HepG2 (cell line): ENCODE measurements around the gene DGCR2. TPM values are rescaled to one million over a fixed set of nuclear protein-coding genes. Genes with fewer than 3 reads are reported as not detected.

Experiments used
- ATAC-seq: fragments of 200-7000 bp; cut with Tn5 transposase; 3 replicates; pipeline ENCODE4 v1.9.1; 2020; ENCODE audit warnings: mild to moderate bottlenecking, moderate library complexity
- BruUV-seq: library from RNA; stranded (reverse); fragments of 400-500 nt; replicated peaks from 2 replicates; lab custom pipeline; 2021; lab: Mats Ljungman, UMichigan
- CTCF ChIA-PET: fragments of 300-600 bp; formaldehyde crosslinking; extraction: SDS; loops from one replicate; lab custom pipeline; 2021; ENCODE audit warnings: low total read pairs, inconsistent platforms, low intra/inter-chr PET ratio; lab: Yijun Ruan, JAX
- POLR2A ChIA-PET: fragments of 350-600 bp; sonication (Branson Sonifier 250); formaldehyde crosslinking; loops from one replicate; lab custom pipeline; 2020; ENCODE audit warnings: antibody characterized with exemption, inconsistent platforms; lab: Yijun Ruan, JAX
- DNase-seq: peaks from one replicate; pipeline ENCODE4 v3.0.0-alpha.2; 2015; ENCODE audit warnings: low spot score
- FAIRE-seq: peaks from 3 replicates; lab custom pipeline; 2011; peaks lifted over from hg19 to GRCh38; lab: Jason Lieb, UNC
- H2AFZ ChIP-seq: one replicate; pipeline ENCODE4 v1.6.1; 2011; ENCODE audit warnings: low read length, inconsistent platforms
- H3K27ac ChIP-seq: fragments of 300-600 bp; 3 replicates; pipeline ENCODE4 v1.8.0; 2011; ENCODE audit warnings: mixed run types, mild to moderate bottlenecking, mixed read lengths, low read length, inconsistent platforms; ENCODE audit not compliant: insufficient read depth; ENCODE audit errors: extremely low read length
- H3K27me3 ChIP-seq, 2 experiments: fragments of 200-600 bp in 1 of 2; 2 replicates in 1 of 2; 3 replicates in 1 of 2; pipeline versions ENCODE4 v1.6.0 to v1.8.0; 2011; ENCODE audit warnings: low read length in 2 of 2, mild to moderate bottlenecking in 2 of 2, moderate library complexity in 2 of 2, inconsistent platforms in 1 of 2; ENCODE audit not compliant: insufficient read depth in 2 of 2, control insufficient read depth in 1 of 2
- H3K36me3 ChIP-seq, 2 experiments: fragments of 200-600 bp in 1 of 2; replicated peaks in 1 of 2; 2 replicates in 1 of 2; 3 replicates in 1 of 2; pipeline versions ENCODE4 v1.5.1 to v1.8.0; 2011; ENCODE audit warnings: low read length in 2 of 2, inconsistent platforms in 1 of 2; ENCODE audit not compliant: insufficient read depth in 2 of 2, control insufficient read depth in 1 of 2
- H3K4me1 ChIP-seq: 2 replicates; pipeline ENCODE4 v1.5.1; 2012; ENCODE audit warnings: low read length, inconsistent platforms; ENCODE audit not compliant: insufficient read depth
- H3K4me2 ChIP-seq: 2 replicates; pipeline ENCODE4 v1.6.0; 2011; ENCODE audit warnings: low read depth, low read length, inconsistent platforms
- H3K4me3 ChIP-seq, 3 experiments: fragments of 200-600 bp in 1 of 3; sonication (generic), shearing (Covaris generic) in 1 of 3; replicated peaks in 1 of 3; 2 replicates each; pipeline ENCODE4 v1.5.1; 2011 to 2016; ENCODE audit warnings: low read length in 3 of 3, inconsistent platforms in 2 of 3, low read depth in 2 of 3, mild to moderate bottlenecking in 2 of 3, control low read depth in 1 of 3, mixed read lengths in 1 of 3; ENCODE audit not compliant: insufficient read depth in 1 of 3
- H3K79me2 ChIP-seq: one replicate; pipeline ENCODE4 v1.6.1; 2011; ENCODE audit warnings: low read length, inconsistent platforms; ENCODE audit not compliant: insufficient read depth
- H3K9ac ChIP-seq: 2 replicates; pipeline ENCODE4 v1.6.0; 2011; ENCODE audit warnings: mild to moderate bottlenecking, low read depth, low read length, inconsistent platforms; ENCODE audit not compliant: insufficient read depth
- H3K9me3 ChIP-seq: 2 replicates; pipeline ENCODE4 v1.5.1; 2012; ENCODE audit warnings: mild to moderate bottlenecking, low read length
- H4K20me1 ChIP-seq: 2 replicates; pipeline ENCODE4 v1.6.0; 2011; ENCODE audit warnings: inconsistent platforms, mild to moderate bottlenecking, low read length, moderate library complexity; ENCODE audit not compliant: insufficient read depth
- BHLHE40 ChIP-seq: IDR thresholded peaks from 2 replicates; pipeline ENCODE4 v1.6.1; 2011; ENCODE audit warnings: low read length, improper control_type of control experiment
- GZF1 ChIP-seq: sonication (generic); formaldehyde crosslinking; IDR thresholded peaks from 2 replicates; pipeline ENCODE4 v1.5.1; 2020; ENCODE audit warnings: mild to moderate bottlenecking, missing genetic modification reagents
- KDM1A ChIP-seq: IDR thresholded peaks from 2 replicates; pipeline ENCODE4 v1.6.1; 2016; ENCODE audit warnings: missing compliant biosample characterization
- RAD21 ChIP-seq: fragments of 450-650 bp; formaldehyde crosslinking; IDR thresholded peaks from 2 replicates; pipeline ENCODE4 v1.5.0; 2020; ENCODE audit warnings: mild to moderate bottlenecking
- SUZ12 ChIP-seq: fragments of 150-350 bp; IDR thresholded peaks from 2 replicates; pipeline ENCODE4 v1.6.1; 2014; ENCODE audit warnings: low read depth, low read length
- ZNF230 ChIP-seq: sonication (generic); formaldehyde crosslinking; IDR thresholded peaks from 2 replicates; pipeline ENCODE4 v1.4.0; 2020; ENCODE audit warnings: mild to moderate bottlenecking, missing genetic modification reagents
- ZNF335 ChIP-seq: sonication (generic); formaldehyde crosslinking; IDR thresholded peaks from 2 replicates; pipeline ENCODE4 v1.4.0; 2020; ENCODE audit warnings: missing genetic modification reagents
- ZNF350 ChIP-seq: sonication (generic); formaldehyde crosslinking; IDR thresholded peaks from 2 replicates; pipeline ENCODE4 v1.4.0; 2020; ENCODE audit warnings: mild to moderate bottlenecking, low read depth, missing genetic modification reagents, borderline replicate concordance
- ZNF652 ChIP-seq: IDR thresholded peaks from 2 replicates; pipeline ENCODE4 v1.6.1; 2016; ENCODE audit warnings: low read depth, borderline replicate concordance
- WGBS: methylation state at CpG from one replicate; pipeline ENCODE4 v1.1.6; 2017; ENCODE audit warnings: low lambda C conversion rate; 5-methylcytosine and 5-hydroxymethylcytosine counted together
- in situ Hi-C: cut with HindIII; loops from 2 replicates; pipeline ENCODE4 v1.10.0; 2017; ENCODE audit warnings: low pct_unique_long_range_greater_than_20kb; ENCODE audit not compliant: extremely low pct_ligation_motif_present
- intact Hi-C: fragments of 100-400 bp; cut with micrococcal nuclease; formaldehyde crosslinking; loops from one replicate; pipeline ENCODE4 v1.10.0; 2022; ENCODE audit not compliant: unreplicated experiment
- polyA plus RNA-seq, 8 experiments: library from polyadenylated mRNA; depleted of rRNA in 3 of 8; stranded (reverse) in 7 of 8; unstranded in 1 of 8; fragments of >200 nt; fragmentation: Illumina TruSeq in 4 of 8; extraction: Trizol in 4 of 8; gene quantifications; 2 replicates each; pipeline versions ENCODE4 v1.2.1 to v1.2.3, GENCODE V29; 2011 to 2016; ENCODE audit warnings: low read depth in 4 of 8, missing spikeins in 1 of 8, mixed read lengths in 1 of 8; ENCODE audit not compliant: insufficient read depth in 1 of 8
- total RNA-seq, 5 experiments: library from RNA; depleted of rRNA; stranded (reverse); fragments of >200 nt; fragmentation: Illumina TruSeq; extraction: Trizol; gene quantifications; 2 replicates each; pipeline ENCODE4 v1.2.3, GENCODE V29; 2016; ENCODE audit warnings: low read depth in 1 of 5
- TF ChIP-seq, protein P1 (sequence below): sonication (generic); formaldehyde crosslinking; IDR thresholded peaks from 2 replicates; pipeline ENCODE4 v1.5.0; 2020; ENCODE audit warnings: mild to moderate bottlenecking, missing genetic modification reagents, borderline replicate concordance
- TF ChIP-seq, protein P2 (sequence below): sonication (generic); formaldehyde crosslinking; IDR thresholded peaks from 2 replicates; pipeline ENCODE4 v1.8.1; 2022; ENCODE audit warnings: mild to moderate bottlenecking, missing genetic modification reagents
- TF ChIP-seq, protein P3 (sequence below): sonication (generic); formaldehyde crosslinking; IDR thresholded peaks from 2 replicates; pipeline ENCODE4 v1.5.1; 2020; ENCODE audit warnings: mild to moderate bottlenecking, missing genetic modification reagents, moderate library complexity
- TF ChIP-seq, protein P4 (sequence below): sonication (generic); formaldehyde crosslinking; IDR thresholded peaks from 2 replicates; pipeline ENCODE4 v1.5.0; 2020; ENCODE audit warnings: missing genetic modification reagents, mild to moderate bottlenecking, borderline replicate concordance
- TF ChIP-seq, protein P5 (sequence below): sonication (generic); formaldehyde crosslinking; conservative IDR thresholded peaks from 2 replicates; pipeline ENCODE4 v1.8.1; 2023; ENCODE audit warnings: missing genetic modification reagents

Gene DGCR2
- total and polyA plus RNA-seq, 2 of the 13 experiments (the other 11 are each of a cell fraction or from before 2014, with no cell fraction given): 23.1 to 35.3 TPM

DNA sequence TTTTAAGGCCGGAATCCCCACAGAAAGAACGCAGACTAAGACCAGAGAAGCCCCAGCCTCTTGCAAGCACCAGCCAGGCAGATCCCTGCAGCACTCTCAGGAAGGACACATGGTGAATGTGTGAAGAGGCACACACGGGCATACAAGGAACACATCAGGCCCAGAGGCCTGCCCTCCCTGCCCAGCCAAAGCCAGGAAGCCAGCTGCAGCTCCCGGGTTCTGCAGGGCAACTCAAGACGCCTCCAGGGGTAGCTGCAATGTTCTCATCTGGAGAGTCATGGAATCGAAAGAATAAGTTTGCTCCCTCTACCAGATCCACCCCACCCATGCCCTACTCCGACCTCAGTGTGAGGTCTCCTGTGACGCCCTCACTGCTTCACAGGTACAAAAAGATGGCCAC, 2.3 kb downstream of the DGCR2 start:
- Histone ChIP-seq H3K4me2 (peak overlapping the region; percentile 94; the same call in 1 of the 2 replicates), H3K9ac (no peak overlapping the region), H3K36me3 (peaks cover 4 to 16% of the 10 kb centered on the region in 2 experiments; a peak in 3 of 5 replicates), H2AFZ (no peak overlapping the region), H3K27ac (no peak overlapping the region), H3K9me3 (no peaks in the 10 kb centered on the region), H3K79me2 (peaks cover 67% of the 10 kb centered on the region), H3K4me3 (no peak overlapping the region; a peak in 1 of 6 replicates), H3K27me3 (peaks cover 2 to 10% of the 10 kb centered on the region in 2 experiments; a peak in 4 of 5 replicates), H3K4me1 (peaks cover 70% of the 10 kb centered on the region), H4K20me1 (peaks cover 57% of the 10 kb centered on the region)
- CTCF ChIA-PET: no interaction called here
- TF ChIP-seq ZNF652 (CRISPR knock-in tag) (no peak), KDM1A (CRISPR knock-in tag) (no peak), ZNF350 (CRISPR knock-in tag) (no peak), SUZ12 (no peak), ZNF230 (CRISPR knock-in tag) (no peak), GZF1 (CRISPR knock-in tag) (no peak), BHLHE40 (no peak), ZNF335 (CRISPR knock-in tag) (no peak), RAD21 (CRISPR knock-in tag) (no peak)
- TF ChIP-seq, protein P1, sequence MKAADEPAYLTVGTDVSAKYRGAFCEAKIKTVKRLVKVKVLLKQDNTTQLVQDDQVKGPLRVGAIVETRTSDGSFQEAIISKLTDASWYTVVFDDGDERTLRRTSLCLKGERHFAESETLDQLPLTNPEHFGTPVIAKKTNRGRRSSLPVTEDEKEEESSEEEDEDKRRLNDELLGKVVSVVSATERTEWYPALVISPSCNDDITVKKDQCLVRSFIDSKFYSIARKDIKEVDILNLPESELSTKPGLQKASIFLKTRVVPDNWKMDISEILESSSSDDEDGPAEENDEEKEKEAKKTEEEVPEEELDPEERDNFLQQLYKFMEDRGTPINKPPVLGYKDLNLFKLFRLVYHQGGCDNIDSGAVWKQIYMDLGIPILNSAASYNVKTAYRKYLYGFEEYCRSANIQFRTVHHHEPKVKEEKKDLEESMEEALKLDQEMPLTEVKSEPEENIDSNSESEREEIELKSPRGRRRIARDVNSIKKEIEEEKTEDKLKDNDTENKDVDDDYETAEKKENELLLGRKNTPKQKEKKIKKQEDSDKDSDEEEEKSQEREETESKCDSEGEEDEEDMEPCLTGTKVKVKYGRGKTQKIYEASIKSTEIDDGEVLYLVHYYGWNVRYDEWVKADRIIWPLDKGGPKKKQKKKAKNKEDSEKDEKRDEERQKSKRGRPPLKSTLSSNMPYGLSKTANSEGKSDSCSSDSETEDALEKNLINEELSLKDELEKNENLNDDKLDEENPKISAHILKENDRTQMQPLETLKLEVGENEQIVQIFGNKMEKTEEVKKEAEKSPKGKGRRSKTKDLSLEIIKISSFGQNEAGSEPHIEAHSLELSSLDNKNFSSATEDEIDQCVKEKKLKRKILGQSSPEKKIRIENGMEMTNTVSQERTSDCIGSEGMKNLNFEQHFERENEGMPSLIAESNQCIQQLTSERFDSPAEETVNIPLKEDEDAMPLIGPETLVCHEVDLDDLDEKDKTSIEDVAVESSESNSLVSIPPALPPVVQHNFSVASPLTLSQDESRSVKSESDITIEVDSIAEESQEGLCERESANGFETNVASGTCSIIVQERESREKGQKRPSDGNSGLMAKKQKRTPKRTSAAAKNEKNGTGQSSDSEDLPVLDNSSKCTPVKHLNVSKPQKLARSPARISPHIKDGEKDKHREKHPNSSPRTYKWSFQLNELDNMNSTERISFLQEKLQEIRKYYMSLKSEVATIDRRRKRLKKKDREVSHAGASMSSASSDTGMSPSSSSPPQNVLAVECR (CRISPR knock-in tag): no peak
- TF ChIP-seq, protein P2, sequence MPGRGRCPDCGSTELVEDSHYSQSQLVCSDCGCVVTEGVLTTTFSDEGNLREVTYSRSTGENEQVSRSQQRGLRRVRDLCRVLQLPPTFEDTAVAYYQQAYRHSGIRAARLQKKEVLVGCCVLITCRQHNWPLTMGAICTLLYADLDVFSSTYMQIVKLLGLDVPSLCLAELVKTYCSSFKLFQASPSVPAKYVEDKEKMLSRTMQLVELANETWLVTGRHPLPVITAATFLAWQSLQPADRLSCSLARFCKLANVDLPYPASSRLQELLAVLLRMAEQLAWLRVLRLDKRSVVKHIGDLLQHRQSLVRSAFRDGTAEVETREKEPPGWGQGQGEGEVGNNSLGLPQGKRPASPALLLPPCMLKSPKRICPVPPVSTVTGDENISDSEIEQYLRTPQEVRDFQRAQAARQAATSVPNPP (CRISPR knock-in tag): no peak
- TF ChIP-seq, protein P3, sequence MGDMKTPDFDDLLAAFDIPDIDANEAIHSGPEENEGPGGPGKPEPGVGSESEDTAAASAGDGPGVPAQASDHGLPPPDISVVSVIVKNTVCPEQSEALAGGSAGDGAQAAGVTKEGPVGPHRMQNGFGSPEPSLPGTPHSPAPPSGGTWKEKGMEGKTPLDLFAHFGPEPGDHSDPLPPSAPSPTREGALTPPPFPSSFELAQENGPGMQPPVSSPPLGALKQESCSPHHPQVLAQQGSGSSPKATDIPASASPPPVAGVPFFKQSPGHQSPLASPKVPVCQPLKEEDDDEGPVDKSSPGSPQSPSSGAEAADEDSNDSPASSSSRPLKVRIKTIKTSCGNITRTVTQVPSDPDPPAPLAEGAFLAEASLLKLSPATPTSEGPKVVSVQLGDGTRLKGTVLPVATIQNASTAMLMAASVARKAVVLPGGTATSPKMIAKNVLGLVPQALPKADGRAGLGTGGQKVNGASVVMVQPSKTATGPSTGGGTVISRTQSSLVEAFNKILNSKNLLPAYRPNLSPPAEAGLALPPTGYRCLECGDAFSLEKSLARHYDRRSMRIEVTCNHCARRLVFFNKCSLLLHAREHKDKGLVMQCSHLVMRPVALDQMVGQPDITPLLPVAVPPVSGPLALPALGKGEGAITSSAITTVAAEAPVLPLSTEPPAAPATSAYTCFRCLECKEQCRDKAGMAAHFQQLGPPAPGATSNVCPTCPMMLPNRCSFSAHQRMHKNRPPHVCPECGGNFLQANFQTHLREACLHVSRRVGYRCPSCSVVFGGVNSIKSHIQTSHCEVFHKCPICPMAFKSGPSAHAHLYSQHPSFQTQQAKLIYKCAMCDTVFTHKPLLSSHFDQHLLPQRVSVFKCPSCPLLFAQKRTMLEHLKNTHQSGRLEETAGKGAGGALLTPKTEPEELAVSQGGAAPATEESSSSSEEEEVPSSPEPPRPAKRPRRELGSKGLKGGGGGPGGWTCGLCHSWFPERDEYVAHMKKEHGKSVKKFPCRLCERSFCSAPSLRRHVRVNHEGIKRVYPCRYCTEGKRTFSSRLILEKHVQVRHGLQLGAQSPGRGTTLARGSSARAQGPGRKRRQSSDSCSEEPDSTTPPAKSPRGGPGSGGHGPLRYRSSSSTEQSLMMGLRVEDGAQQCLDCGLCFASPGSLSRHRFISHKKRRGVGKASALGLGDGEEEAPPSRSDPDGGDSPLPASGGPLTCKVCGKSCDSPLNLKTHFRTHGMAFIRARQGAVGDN: no peak
- TF ChIP-seq, protein P4, sequence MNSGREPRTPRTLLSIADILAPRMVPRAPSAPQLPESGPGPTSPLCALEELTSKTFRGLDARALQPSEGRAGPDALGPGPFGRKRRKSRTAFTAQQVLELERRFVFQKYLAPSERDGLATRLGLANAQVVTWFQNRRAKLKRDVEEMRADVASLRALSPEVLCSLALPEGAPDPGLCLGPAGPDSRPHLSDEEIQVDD (CRISPR knock-in tag): no peak
- TF ChIP-seq, protein P5, sequence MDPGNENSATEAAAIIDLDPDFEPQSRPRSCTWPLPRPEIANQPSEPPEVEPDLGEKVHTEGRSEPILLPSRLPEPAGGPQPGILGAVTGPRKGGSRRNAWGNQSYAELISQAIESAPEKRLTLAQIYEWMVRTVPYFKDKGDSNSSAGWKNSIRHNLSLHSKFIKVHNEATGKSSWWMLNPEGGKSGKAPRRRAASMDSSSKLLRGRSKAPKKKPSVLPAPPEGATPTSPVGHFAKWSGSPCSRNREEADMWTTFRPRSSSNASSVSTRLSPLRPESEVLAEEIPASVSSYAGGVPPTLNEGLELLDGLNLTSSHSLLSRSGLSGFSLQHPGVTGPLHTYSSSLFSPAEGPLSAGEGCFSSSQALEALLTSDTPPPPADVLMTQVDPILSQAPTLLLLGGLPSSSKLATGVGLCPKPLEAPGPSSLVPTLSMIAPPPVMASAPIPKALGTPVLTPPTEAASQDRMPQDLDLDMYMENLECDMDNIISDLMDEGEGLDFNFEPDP (CRISPR knock-in tag): no peak
- POLR2A ChIA-PET: interaction anchor here (4.1 kb wide), 1 partner anchor 58 kb away, joined by 22 read pairs; the partner anchor contains the start of gene SLC25A1
- in situ Hi-C loops: no loop called here
- BruUV-seq: no TSS peak
- ATAC-seq (no peak), FAIRE-seq (no peak), DNase-seq (no peak)
- intact Hi-C loops: no loop called here
- WGBS: 100% methylated on average over 3 of the region's 8 CpGs
